HG03442 (cell line): Measurements from ENCODE around the gene EMP2.
"Not testable (repeated sequence)": the region's sequence is repeated elsewhere in the genome, so short reads cannot be mapped to it uniquely, and the experiment has no call there.

ENCODE experiments used
- ATAC-seq: cut with Tn5 transposase; IDR thresholded peaks from one replicate; pipeline ENCODE4 v1.9.1; 2021; ENCODE audit warnings: mild to moderate bottlenecking, moderate library complexity; ENCODE audit not compliant: unreplicated experiment

The EMP2 gene

GRCh38 chr16:10578474-10579316 is 1.7 kb downstream of the EMP2 start:
- no peak for ATAC-seq

DNA sequence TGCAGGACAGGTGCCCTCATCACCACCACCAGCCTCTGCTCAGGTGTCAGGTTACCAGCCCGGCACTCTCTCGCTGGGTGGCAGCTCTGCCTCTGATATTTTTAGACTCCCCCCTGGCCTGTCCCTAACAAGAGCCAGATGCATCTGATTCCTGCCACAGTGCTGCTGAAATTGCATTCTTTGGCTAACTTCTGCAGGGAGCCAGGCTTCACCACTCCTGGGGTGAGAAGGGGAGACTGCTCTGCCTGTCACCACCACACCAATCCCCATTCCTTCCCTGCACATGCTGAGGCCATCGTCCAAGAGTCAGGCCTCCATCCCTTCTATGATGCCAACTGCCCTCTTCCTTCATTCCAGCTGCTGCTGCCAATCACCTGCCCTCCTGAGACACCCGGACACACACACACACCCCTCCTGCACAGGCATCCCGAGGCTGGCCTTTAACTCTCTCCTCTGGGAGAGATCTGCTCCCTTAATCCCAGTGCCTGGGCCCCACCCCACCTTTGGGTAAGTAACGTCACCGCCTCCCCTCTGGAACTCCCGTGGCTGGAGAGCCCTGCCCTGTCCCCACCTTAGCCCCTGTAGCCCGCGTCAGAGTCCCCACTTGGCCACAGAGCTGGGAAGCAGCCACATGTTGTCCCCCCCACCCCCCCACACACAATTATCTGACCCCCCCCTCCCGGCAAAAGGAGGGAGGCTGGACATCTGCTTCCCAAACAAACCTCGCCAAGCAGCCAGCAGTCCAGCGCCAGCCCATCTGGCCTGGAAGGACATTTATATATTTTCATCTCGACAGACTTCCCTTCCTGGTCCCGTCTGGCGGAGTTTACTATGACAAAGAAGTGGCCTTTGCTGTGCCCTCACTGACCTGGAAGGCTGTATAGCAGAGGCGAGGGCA is 2.8 kb downstream of the EMP2 start:
- ATAC-seq, result no peak

DNA sequence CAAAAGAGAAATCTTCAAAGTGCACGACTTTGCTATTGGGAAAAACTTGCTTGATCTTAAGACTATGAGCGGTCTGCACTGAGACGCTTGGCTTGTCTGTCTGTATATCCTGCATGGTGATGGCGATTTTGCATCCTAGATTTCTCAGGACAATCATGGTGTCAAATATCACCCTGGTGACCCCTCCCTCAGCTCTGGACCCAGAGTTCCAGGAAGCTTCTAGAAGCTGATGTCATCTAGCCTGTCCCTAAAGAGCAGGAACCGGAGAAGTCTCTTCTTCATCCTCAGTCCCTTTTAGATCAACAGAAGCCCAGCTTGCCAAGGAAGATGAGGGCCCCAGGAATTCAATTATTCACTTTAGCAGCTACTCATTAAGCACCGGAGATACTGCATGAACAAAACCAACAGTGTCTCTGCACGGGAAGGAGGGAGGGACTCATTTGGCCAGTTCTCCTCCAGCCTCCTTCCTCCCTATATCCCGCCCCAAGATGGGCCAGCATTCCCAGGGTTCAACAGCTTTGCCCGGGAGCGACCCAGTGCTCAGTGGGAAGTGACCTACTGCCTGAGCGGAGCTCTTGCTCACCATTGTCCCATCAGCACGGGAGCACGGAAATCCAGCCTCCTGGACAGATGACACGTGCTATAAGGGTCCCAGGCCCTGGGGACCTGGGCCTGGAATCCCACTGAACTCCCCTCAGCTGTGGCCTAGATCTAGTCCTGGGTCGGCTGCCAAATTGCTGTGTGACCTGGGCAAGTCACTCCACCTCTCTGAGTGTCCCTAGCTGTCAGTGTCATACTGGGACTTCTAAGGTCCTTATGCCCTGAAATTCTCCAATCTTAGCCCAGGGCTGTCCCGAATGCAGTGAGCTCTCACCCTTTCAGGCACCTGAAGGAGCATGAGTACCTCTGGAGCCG is 3.8 kb downstream of the EMP2 start:
- no peak for ATAC-seq

GRCh38 chr16:10575506-10576130 is 4.8 kb downstream of the EMP2 start:
- no peak for ATAC-seq

DNA sequence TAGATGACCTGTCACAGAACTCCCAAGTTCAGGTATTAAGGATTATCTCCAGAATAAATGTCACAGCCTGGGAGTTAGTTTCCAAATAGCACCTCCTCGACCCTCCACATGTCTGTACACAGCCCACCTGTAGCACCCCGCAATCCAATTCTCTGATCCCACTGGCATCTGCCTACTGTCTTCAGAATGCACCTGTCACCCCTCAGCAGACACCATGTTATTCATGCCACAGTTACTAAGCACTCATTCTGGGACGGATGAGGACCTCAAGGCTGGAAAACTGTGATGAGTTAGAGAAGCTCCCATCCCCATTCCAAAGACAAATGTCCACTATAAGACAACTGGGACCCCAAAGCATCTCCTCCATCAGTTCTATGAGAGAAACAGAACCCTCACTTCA is 7.8 kb downstream of the EMP2 start:
- ATAC-seq, result no peak

DNA sequence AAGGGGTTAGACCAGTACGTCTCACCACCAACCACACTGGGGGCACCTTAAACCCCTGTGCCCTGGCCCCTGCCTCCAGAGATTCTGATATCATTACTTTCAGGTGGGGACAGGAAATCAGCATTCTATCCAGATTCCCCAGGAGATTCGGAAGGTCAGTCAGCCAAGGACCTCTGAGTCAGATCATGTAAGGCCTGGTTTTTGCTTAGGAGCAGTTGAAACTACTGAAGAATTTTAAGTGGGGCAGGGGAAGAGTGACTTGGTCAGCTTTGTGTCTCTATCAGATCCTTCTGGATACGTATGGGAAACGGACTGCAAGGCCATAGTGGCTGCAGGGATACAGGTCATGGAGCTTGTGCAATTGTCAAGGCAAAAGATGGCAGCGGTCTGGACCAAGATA is 9.0 kb downstream of the EMP2 start:
- no peak for ATAC-seq

- ATAC-seq, result no peak
These were observed 10.8 kb downstream of the EMP2 start for GRCh38 chr16:10569621-10570020.

DNA sequence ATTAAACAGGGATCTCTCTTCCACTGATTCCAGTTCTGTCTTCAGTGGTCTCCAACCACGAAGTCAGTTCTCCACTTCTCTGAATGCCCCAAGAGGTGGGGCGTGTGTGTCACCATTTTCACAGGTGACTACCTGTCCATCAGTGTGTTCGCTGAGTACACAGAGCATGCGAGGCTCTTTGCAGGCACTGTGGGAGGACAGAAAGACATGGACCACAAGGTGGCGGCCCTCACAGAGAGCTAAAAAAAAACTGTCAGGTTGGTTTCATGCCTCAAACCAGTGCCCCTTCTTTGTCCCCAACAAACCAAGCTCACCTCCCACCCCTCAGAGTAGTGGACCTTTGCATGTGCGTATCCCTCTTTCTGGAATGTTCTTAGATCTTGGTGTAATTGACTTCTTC is 13.8 kb downstream of the EMP2 start:
- ATAC-seq, result no peak

DNA sequence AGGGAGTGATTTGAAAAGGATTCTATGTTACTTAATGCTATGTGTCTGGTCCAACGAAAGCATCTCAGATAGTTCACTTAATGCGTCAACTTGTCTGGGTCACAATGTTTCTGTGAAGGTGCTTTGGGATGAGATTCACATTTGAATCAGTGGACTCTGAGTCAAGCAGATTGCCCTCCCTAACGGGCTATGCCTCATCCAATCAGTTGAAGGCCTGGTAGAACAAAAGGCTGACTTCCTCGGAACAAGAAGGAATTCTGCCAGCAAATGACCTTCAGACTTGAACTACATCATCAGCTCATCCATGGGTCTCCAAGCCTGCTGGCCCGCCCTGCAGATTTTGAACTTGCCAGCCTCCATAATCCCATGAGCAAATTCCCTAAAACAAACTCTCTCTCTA is 15.2 kb downstream of the EMP2 start:
- ATAC-seq, result no peak

- no peak for ATAC-seq
These were observed 15.8 kb downstream of the EMP2 start for GRCh38 chr16:10564591-10564990.

DNA sequence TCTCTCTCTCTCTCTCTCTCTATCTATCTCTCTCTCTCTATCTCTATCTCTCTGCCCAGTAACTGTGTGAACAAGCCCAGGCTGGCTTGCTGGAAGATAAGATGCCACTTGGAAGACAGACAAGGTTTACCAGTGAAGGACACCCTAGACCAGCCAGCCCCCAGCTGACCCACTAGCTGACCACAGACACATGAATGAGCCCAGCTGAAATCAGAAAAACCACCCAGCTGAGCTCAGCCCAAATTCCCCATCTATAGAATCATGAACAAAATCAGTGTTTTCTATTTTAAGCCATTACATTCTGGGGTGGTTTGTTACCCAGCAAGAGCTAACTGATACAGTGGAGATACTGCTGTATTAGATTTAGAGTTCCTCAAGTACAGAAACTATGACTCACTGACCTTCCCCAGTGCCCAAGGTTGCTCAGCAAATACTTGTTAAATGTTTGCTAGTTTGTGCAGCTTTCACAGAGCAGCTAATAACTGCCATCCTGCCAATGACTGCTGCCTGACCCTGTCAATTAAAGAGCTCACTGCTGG is 18.0 kb downstream of the EMP2 start:
- ATAC-seq, result no peak

DNA sequence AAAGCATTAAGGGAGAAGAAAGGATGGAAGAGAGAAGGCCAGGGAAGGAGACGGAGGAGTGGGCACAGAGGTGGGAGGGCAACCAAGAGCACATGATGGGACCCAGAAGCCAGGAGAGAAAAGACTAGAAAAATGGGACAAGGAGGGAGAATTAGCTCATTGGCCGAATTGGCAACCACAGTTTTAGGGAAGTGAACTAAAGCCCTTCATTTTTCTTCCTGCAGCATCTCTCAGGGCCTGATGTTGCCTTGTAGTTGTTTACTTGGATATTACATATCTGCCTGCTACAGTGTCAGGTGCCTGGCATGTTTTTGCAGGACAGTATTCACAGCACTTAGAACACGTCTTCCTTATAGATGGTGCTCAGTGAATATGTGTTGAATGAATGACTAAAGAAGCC is 19.0 kb downstream of the EMP2 start:
- no peak for ATAC-seq

DNA sequence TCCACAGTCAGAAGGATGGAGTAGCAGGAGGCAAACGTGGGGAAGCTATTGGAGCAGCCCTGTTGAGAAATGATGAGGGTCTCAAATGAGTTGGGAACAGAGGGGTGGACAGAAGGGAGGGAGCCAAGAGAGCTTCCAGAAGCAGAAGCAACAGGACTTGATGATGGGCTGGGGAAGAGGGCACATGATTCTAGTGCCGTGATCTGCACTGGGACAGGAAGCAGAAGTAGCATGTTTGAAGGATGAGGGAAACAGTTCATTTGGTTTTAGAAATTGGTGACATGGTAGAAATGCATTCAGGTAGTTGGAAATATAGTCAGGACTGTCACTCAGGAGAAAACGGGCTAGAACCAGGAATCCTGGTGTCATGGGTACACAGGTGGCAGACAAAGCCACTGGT is 19.4 kb downstream of the EMP2 start:
- ATAC-seq, result no peak

GRCh38 chr16:10559792-10560191 is 20.6 kb downstream of the EMP2 start:
- not testable (repeated sequence) for ATAC-seq

GRCh38 chr16:10558746-10559641 is 21.4 kb downstream of the EMP2 start:
- ATAC-seq, result no peak

GRCh38 chr16:10558305-10558704 is 22.1 kb downstream of the EMP2 start:
- no peak for ATAC-seq

- no peak for ATAC-seq
These were observed 22.6 kb downstream of the EMP2 start for GRCh38 chr16:10557750-10558149.

DNA sequence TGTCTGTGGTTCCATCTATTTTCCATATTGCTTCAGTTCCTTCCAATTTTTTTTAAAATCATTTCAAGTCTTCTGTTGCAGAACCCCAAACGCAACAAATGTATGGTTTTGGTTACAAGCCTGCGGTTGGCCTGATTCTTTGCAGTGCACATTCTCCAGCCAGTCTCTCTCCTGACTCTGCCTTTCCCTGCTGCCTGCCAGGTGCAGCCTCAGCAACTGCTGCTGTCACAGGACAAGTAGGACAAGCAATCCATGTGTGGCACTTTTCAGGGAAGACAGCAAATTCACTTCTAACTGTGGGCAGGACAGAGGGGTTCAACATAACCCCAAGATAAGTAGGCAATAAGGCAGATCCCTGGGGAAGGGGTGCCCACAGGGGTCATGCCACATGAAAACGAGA is 24.2 kb downstream of the EMP2 start:
- no peak for ATAC-seq

DNA sequence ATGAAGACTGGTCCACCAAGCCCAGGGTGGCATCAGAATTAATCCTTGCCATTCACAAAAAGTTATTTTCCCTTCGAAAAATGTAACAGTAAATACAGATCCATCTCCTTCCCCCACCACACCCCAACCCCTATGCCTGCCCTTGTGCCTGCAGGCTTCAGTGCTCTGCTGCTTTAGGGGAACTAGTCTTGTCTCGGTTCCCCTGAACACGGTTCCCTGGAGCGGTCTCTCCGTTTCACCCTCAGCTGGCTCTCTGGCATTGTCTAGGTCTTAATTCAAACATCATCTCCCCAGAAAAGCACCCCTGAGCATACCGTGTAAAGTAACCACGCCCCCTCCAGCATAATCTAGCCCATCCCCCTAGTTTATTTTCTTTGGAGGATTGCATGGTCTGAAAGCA is 25.8 kb downstream of the EMP2 start:
- ATAC-seq, result no peak
